GM12892 (cell line): Measurements from ENCODE around the gene GPR152.

Experiments
- POLR2A ChIP-seq: IDR thresholded peaks from 2 replicates; pipeline ENCODE4 v1.6.1; 2011; ENCODE audit warnings: low read depth, low read length, control low read depth
- TAF1 ChIP-seq: IDR thresholded peaks from 2 replicates; pipeline ENCODE4 v1.6.1; 2011; ENCODE audit warnings: low read depth, mild to moderate bottlenecking, control low read depth, low read length, borderline replicate concordance

DNA sequence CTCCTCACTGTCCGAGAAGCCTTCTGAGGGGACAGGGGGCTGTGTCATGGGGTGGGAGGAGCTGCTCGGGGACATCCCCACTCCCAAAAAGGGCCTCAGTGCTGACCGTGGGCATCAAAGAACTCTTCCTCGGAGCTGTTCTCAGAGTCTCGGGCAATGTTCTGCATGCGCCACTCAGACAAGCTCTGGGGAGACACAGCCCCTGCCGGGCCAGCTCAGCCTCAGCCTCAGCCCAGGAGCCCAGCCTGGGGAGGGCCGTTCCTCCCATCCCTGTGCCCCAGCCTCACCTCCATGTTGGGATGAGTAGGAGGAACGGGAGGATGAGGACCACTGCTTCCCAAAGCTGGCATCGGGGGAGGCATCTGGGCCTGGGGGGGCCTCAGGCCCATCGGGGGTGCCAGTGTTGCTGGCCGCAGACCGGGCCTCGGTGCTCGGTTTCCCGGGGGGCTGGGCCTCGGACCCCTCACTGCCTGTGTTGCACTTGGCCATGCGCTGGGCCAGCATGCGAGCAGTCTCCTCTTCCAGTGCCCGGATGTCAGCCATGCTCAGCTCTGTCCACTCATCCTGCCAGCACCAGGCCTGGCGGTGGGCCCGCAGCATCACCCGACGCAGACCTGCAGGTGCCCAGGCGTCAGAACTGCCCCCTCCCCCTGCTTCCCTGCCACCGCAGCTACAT, 47.4 kb upstream of the GPR152 start:
- TF ChIP-seq POLR2A (no peak), TAF1 (no peak)
